NCI-H2107 treated with DMSO at 0.1 percent for 48 hours (cell line): ENCODE results near the gene MARCHF3.
"Not testable (repeated sequence)": the region's sequence is repeated elsewhere in the genome, so short reads cannot be mapped to it uniquely, and the experiment has no call there.

Experiments used
- DNase-seq: peaks from one replicate; lab custom pipeline; 2025; ENCODE audit not compliant: unreplicated experiment; lab: John Stamatoyannopoulos, UW

The MARCHF3 gene

DNA sequence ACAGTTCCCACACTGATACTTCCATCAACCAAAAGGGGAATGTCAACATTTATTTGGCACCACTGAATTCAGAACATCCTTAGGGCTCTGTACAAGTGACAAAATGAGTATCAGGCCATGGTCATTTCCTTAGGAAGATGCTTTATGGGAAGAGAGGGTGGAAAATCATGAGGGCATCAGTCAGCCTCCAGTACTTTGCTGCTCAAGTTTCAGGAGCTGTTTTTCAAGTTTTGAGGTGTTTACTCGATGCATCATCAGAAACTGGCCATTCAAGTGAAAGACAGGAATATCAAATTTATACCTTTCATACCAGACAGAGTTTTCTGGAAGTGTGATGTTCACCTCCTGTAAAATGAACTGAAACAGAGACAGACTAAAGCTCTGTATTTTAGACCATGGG lies 21.2 kb upstream of the MARCHF3 start:
- no peak for DNase-seq

DNA sequence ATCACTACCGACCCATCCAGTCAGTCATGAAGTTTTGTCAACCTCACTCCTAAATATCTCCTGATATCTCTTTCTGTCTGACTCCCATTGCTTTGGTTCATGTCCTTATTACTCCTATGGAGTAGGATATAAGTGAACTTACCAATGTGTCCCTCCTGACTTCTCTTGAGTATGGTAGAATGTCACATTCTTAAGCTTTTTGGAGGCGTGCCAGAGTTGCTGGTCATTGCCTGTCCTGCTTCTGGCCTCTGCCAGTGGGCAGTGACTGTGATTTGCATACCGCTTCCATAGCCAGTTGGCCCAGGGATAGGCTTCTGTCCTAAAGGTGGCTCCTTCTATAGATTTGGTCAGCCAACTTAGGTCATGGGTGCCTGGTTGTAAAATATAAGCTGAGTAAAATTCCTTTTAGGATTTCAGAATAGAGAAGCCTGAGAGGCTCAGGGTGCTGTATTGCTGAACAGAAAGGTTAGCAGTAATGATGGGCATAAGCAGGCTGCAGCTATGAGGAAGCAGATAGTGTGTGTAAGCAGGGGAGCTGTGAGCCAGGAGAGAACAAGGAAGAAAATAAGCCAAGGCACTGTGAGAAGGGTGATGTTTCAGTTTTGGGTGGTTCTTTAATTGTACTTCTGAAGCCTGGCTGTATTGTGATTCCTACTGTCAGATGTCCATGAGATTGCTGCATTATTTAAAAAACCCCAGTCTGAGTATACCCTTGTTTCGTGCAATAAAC lies 16.1 kb upstream of the MARCHF3 start:
- DNase-seq = no peak

DNA sequence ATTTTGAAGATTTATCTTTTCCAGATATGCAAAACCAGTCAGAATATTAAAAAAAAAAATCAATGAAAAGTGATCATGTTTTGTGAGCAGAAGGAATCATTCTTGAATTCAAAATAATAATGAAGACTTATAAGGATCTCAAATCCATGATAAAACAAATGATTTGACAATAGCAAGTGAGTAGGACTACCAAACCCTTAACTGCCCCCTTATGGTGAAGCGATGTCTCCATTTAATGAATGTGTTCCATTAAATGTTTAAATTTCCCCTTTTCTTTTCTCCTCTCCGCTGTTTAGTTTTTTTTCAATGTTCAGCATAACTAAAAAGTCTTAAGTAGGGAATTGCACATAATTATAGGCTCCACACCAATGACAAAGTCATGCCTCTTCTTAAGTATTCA lies 12.2 kb upstream of the MARCHF3 start:
- no peak for DNase-seq

DNA sequence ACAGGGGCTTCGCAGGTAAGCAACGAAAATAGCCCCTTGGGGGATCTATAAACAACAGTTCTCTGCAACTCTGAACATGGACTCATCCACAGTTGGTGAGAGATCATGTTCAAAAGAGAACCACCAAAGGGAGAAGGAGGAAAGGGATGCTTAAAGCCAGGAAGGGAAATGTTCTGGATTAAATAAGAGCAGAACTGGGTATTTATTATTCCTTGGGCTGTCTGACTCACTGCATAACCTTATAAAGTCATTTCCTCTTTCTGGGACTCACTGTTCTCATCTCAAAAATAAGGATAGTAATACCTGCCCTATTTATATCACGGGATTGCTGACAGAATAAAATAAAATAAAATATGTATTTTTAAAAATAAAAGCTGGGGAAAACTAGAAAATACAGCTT lies 11.2 kb upstream of the MARCHF3 start:
- no peak for DNase-seq

DNA sequence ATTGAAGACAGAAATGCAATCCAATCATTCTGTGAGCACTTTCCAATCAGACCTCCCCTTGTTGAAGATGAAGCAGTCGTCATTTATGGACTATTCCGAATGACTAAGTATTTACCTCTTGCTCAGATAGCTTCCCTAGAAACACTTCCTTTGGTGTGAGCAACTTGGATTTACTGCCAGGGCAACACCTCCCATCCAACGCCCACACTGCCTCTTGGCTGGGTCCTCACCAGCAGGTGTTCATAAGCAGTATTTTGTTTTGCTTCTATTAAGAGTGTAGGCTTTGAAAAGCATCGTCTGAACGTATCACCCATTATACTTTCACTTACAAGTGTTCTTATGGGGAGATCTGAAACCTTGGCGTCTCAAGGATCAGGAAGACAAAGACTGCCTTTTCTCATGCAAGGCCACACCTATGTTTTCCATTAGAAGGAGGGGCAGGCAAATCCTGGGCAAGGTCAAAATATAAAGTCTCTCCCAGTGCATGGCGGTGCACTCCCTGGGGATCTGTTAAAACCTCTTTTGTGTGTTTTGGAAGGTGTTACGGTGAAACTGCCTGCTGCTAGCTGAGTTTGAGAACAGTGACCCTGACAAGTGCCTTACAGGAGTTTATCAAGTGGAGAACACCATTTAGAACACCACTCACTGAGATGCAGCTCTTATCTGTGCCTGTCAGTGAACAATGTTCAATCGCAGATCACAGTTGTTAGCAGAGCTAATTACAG lies 10.6 kb upstream of the MARCHF3 start:
- DNase-seq = peak; percentile 92

DNA sequence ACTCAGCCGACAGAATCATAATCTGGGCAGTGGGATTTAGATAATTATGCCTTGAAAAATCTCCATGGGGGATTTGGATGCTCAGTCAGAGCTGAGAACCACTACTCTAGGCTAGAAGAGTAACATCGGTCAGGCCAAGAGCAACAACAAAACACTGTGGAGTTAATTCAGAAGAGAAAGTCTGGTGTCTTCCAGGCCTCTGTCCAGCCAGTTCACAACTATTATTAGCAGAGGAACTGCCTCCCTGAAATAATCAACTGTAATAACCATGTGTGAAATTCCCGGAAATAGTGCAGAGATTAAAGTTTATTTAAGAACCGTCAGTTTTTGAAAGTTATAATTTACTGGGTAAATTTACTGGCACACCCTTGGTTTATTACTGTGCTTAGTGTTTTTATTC lies 8.2 kb upstream of the MARCHF3 start:
- no peak for DNase-seq

DNA sequence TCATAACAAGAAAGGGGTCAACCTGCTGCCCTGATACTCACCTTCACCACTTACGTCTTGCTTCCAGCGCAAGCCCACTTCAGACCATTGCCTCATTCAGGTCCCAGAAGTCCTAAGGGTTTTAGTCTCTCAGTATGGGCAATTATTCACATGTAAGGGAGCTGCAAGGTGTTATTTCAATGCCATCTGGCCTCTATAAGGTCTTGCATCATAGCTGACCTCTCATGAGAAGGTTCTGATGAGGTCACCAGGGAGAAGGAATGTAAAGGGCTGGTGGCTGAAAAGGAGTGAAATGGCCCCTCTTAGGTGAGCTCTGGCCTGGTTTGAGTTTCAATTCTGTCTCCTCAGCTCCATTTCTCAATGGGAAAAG lies 1.5 kb upstream of the MARCHF3 start:
- no peak for DNase-seq

DNA sequence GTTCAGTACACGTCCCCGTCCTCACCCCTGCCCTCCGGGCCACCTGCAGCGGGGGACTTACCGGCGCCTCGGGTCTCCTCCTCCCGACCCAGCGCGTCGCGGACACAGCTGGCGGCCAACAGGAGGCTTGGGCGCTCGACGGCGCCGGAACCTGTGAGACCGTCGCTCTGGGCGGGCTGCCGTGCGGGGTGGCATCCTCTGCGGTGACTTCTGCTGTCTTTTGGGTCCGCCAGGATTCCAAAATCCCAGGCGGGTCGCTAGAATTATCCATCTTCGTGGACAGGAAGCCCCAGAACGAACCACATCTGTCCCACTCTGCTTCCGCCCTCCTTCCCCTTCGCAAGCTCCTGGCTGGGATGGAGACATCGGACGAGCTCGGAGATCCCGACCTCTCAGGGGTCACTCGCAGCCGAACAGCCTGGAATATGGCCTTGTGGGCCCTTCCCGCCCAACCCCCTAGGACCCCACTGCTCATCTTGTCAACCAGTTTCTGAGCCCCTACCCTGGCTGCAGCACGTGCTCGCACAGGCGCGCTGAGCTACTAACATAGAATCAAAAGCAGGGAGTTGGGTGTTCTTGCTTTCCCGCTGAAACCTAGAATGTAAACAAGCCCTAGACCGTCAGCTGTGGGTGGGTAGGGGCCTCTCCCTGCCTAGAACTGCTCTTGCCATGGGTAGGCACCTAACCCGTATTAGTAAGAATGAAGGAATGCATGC lies 947 bp upstream of the MARCHF3 start:
- DNase-seq = no peak

DNA sequence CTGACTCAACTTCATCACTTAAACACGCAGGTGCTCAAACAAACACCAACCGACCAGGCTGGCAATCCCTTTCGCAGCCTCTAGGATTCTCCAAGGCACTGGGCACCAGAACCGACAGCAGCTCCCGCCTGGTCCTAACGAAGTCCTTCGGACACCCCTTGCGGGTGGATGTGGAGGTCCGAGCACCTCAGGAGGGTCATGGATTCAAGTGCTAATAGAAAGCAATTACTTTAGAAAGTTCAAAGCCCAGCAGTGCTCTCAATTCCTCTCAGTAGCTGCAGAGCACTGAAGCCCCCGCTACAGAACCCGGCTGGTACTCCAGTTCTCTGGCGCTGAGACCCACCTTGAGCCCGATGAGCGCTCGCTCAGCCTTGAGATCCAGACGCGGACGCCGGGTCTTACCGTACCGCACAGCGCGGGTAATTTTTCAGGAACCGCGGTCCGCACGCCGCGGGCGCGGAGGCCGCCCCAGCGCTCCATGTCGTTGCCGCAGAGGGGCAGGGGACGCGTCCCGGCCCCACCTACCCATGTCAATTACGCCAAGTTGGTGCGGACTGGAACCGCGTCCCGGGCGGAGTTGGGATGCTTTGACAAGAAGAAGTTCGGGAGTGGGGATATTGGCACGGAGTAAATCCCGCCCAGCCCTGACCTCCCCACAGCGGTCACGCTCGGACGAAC lies 638 bp downstream of the MARCHF3 start:
- DNase-seq = peak; percentile 66

DNA sequence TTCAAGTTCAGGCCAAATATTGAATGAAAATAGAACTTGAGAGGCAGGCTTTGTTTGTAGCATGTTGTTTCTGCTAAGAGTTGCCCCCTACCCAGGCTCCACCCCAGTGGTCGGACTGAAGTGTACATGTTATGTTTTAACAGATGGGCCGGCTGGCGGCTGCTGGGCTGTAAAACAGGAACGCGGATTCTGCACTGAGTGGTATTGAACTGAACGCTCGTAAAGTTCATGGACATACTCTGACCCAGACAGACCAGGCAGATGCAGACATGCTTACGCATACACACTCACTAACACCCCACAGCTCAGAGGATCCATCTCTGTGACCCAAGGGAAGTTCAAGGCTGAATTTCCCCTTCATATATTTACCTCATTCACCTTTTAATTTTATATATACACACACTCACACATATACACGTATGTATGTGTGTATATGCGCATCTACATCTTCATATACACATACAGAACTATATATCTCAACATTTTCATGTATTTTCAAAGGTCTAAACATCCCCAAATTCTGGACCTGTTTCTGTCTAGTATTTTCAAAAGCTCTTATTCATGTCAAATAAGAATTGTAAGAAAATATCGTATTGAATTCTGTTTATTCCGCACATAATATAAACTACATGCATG lies 1.4 kb downstream of the MARCHF3 start:
- no peak for DNase-seq

DNA sequence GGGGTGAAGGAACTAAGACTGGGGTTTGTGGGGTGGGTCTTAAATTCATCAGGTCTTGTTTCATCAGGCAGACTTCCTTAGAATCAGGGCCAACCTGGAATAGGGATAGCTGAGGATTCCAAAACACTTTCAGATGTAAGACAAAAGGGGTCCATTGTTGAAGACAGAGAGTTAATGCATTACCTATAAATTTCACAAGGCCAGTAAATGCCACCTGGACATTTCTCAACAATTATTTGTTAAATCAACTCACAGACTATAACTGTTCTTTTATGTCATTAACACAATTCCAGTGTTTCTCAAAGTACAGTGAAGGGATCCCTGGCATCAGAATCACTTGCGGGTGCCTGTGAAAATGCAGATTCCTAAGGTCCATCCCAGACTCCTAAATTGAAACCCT lies 2.8 kb downstream of the MARCHF3 start:
- no peak for DNase-seq

DNA sequence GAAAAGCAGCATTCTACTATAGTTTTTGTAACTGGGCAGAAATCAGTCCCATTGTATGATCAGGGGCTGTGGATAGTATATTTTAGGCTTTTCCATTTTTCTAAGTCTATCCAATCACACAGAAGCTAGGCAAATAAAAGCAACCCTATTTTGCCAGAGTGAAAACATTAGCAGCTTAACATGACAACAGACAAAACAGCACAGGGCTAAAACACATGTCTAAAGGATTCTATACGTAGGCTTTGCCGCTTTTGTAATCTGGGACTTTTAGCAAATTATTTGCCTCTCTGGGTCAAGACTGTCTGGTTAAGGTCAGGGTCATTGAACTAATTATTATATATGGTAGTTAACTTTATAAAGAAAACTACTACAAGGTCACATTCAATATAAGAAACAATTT lies 4.2 kb downstream of the MARCHF3 start:
- DNase-seq = no peak

DNA sequence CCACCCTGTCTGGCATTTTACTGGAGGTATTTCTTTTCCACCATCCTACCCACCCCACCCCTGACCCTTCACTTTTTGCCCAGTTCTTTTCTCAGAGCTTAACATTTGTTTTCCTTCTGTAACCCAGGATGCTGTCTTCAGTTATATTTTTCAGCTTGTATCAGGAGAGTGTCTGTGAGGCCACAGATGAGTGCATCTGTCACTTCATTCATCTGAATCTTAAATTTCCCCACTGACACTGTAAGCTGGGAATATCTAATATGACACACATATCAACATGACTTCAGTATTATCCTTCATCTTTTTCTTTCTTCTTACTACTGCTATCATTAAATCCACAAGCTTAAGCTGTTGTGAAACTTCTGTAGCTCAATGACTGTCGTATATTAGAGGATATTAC lies 4.9 kb downstream of the MARCHF3 start:
- no peak for DNase-seq

DNA sequence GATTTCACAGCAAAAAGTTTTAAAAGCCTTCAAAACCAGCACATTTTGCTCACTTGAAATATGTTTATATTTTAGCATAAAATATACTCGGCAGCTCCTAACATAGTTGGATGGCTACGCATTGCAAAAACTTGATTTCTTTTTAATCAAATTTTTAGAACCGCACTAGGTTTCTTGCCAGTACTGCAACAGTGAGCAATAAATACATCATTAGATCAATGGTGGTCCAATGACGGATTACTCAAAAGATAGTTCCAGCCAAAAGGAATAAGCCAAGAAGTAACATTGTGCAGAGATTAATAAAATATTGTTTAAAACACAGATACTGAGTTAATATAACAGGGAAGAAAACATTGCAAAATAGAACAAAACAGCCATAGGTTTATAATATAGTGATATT lies 5.5 kb downstream of the MARCHF3 start:
- DNase-seq = no peak

DNA sequence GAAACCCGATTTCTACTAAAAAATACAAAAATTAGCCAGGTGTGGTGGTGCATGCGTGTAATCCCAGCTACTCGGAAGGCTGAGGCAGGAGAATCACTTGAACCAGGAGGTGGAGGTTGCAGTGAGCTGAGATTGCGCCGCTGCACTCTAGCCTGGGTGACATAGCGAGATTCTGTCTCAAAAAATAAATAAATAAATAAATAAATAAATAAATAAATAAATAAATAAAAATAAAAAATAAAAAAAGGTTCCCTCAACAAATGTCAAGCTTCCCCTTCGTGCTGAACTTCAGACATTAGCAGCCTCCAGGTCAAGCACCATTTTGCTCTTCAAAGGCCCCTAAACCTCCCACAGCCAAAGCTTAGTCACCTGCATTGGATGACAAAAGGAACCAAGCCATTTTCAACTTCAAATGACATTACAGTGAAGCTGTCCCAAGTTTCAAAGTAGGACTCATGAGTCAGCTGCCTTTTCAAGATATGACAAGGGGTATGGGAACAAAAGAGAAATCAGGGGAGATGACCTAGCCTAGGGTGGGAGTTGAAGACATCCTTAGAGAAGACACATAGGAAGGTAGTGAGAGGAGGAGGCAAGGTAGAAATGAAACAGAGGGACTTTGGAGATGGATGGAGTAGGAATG lies 6.7 kb downstream of the MARCHF3 start:
- DNase-seq = not testable (repeated sequence)

DNA sequence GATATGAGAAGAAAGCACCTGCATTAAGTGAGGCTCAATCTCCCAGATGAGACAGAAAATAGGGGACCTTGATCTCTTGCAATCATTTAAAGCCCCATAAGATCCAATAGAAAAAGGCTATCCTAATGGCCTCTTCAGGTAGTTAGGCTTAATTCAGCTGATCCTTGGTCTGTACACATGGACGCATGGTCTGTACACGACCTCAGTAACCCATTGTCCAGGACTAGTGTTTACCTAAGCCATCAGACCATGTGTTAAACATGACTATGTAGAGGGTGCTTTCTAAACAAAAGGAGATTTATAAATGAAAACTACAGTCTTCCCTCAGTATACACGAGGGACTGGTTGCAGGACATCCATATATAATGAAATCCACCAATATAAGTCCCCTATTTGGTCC lies 7.5 kb downstream of the MARCHF3 start:
- no peak for DNase-seq

DNA sequence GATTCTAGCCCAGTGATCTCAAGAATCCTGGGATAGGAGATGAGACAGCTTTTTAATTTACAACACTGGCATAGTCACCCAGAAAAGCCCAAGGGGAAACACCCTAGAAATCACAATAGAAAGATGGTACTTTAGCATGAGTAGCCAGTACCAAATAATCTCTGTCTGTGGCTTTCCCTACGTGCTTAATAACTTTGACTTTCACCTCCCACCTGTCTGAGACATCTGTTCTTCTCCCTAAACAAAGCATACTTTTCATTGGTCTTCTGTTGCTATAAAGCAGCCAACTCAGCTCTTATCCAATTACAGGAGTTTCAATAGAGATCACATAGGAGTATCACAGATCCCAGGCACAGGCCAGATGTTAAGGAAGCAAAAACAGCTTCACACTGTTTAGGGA lies 10.4 kb downstream of the MARCHF3 start:
- DNase-seq = no peak

DNA sequence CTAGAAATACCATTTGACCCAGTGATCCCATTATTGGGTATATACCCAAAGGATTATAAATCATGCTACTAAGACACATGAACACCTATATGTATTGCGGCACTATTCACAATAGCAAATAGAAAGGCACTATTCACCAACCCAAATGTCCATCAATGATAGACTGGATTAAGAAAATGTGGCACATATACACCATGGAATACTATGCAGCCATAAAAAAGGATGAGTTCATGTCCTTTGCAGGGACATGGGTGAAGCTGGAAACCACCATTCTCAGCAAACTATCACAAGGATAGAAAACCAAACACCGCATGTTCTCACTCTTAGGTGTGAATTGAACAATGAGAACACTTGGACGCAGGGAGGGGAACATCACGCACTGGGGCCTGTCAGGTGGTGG lies 13.6 kb downstream of the MARCHF3 start:
- not testable (repeated sequence) for DNase-seq

DNA sequence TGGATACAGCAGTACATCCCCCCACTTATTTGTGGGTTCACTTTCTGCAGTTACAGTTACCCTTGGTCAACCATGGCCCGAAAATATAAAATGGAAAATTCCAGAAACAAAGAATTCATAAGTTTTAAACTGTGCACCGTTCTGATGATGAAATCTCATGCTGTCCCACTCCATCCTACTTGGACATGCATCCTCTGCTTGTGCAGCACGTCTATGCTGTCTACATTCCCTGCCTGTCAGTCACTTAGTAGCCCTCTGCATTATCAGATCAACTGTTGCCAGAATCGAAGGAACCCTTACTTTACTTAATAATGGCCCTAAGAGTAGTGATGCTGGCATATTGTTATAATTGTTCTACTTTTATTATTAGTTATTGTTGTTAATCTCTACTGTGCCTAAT lies 14.6 kb downstream of the MARCHF3 start:
- DNase-seq = no peak

DNA sequence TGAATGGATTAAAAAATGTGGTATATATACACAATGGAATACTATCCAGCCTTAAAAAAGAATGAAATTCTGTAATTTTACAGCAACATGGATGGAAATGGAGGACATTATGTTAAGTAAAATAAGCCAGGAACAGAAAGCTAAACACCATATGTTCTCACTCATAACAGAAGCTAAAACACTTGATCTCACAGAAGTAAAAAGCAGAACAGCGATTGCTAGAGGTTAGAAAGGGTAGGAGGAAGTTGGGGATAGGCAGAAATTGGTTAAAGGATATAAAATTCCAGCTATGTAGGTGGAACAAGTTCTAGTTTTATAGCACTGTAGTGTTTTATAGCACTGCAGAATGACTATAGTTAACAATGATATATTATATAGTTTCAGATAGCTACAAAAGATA lies 15.8 kb downstream of the MARCHF3 start:
- no peak for DNase-seq

DNA sequence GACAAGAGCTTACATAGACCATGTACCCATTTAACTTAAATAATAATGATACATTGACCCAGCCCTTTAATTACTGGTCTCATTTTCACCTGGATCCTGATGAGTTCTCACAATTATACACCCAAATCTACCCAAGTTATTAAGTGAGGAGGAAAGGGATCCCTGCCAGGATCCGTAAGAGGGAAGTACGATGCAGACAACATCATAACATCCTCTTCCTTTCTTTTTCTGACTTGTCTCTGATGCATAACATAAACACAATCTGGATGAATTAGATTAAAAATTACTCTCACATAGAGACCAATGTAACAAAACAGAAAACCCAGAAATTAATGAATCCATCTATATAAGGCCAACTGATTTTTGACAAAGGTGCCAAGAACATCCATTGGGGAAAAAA lies 17.0 kb downstream of the MARCHF3 start:
- DNase-seq = no peak
